RWPE2 (cell line): Measurements from ENCODE around the gene KIF26B.

Experiments
- ATAC-seq: fragments of 200-7000 bp; cut with Tn5 transposase; 3 replicates; pipeline ENCODE4 v1.9.1; 2021; ENCODE audit warnings: low read depth
- DNase-seq: peaks from one replicate; pipeline ENCODE4 v3.0.0-alpha.2; 2020; ENCODE audit warnings: low spot score
- H3K27ac ChIP-seq: fragments of 450-650 bp; 2 replicates; pipeline ENCODE4 v1.5.1; 2017; ENCODE audit warnings: mild to moderate bottlenecking; ENCODE audit not compliant: poor library complexity, severe bottlenecking
- H3K27me3 ChIP-seq: fragments of 250-450 bp; sonication (Bioruptor Pico); 2 replicates; pipeline ENCODE4 v1.5.1; 2021; ENCODE audit warnings: mild to moderate bottlenecking, moderate library complexity; ENCODE audit not compliant: insufficient read depth, poor library complexity, severe bottlenecking
- H3K36me3 ChIP-seq: fragments of 250-450 bp; sonication (Bioruptor Pico); 2 replicates; pipeline ENCODE4 v1.5.1; 2020; ENCODE audit warnings: low read depth, mild to moderate bottlenecking, moderate library complexity
- H3K4me1 ChIP-seq: fragments of 250-450 bp; sonication (Bioruptor Pico); 2 replicates; pipeline ENCODE4 v1.5.1; 2021; ENCODE audit warnings: mild to moderate bottlenecking, moderate library complexity; ENCODE audit not compliant: insufficient read depth, poor library complexity, severe bottlenecking
- H3K4me3 ChIP-seq: fragments of 250-450 bp; sonication (Bioruptor Pico); 2 replicates; pipeline ENCODE4 v1.5.1; 2021; ENCODE audit warnings: mild to moderate bottlenecking, moderate library complexity; ENCODE audit not compliant: severe bottlenecking
- H3K9me3 ChIP-seq: fragments of 250-450 bp; sonication (Bioruptor Pico); 2 replicates; pipeline ENCODE4 v1.5.1; 2021; ENCODE audit warnings: mild to moderate bottlenecking, moderate library complexity; ENCODE audit not compliant: severe bottlenecking
- CTCF ChIP-seq: fragments of 450-650 bp; IDR thresholded peaks from one replicate; pipeline ENCODE4 v1.5.1; 2017; ENCODE audit warnings: mild to moderate bottlenecking, moderate library complexity; ENCODE audit not compliant: poor library complexity, severe bottlenecking

Gene KIF26B

GRCh38 chr1:245715970-245716369 lies 561.2 kb downstream of the KIF26B start:
- no peaks in the 10 kb centered on the region for H3K9me3 ChIP-seq
- no peaks in the 10 kb centered on the region for H3K36me3 ChIP-seq
- no peak overlapping the region for H3K4me3 ChIP-seq
- no peak for TF ChIP-seq CTCF
- H3K27ac ChIP-seq = no peak overlapping the region
- no peaks in the 10 kb centered on the region for H3K4me1 ChIP-seq
- no peak for DNase-seq
- no peaks in the 10 kb centered on the region for H3K27me3 ChIP-seq
- peak; percentile 87 for ATAC-seq

GRCh38 chr1:245716561-245716960 lies 561.8 kb downstream of the KIF26B start:
- no peaks in the 10 kb centered on the region for H3K36me3 ChIP-seq
- H3K4me1 ChIP-seq = no peaks in the 10 kb centered on the region
- ATAC-seq = no peak
- no peaks in the 10 kb centered on the region for H3K9me3 ChIP-seq
- H3K27ac ChIP-seq = no peak overlapping the region
- TF ChIP-seq CTCF = no peak
- H3K4me3 ChIP-seq = no peak overlapping the region
- DNase-seq = no peak
- no peaks in the 10 kb centered on the region for H3K27me3 ChIP-seq

GRCh38 chr1:245717611-245718010 lies 562.8 kb downstream of the KIF26B start:
- H3K4me1 ChIP-seq = no peaks in the 10 kb centered on the region
- no peak overlapping the region for H3K4me3 ChIP-seq
- DNase-seq (no peak), ATAC-seq (no peak)
- H3K27me3 ChIP-seq = no peaks in the 10 kb centered on the region
- no peak overlapping the region for H3K27ac ChIP-seq
- H3K36me3 ChIP-seq = no peaks in the 10 kb centered on the region
- no peak for TF ChIP-seq CTCF
- H3K9me3 ChIP-seq = no peaks in the 10 kb centered on the region

GRCh38 chr1:245718123-245718522 lies 563.3 kb downstream of the KIF26B start:
- no peaks in the 10 kb centered on the region for H3K4me1 ChIP-seq
- H3K27me3 ChIP-seq = no peaks in the 10 kb centered on the region
- no peak overlapping the region for H3K4me3 ChIP-seq
- no peak overlapping the region for H3K27ac ChIP-seq
- H3K36me3 ChIP-seq = no peaks in the 10 kb centered on the region
- no peaks in the 10 kb centered on the region for H3K9me3 ChIP-seq
- no peak for DNase-seq
- TF ChIP-seq CTCF = no peak
- ATAC-seq = no peak

GRCh38 chr1:245718951-245719350 lies 564.2 kb downstream of the KIF26B start:
- no peak overlapping the region for H3K4me3 ChIP-seq
- no peak for TF ChIP-seq CTCF
- no peak for DNase-seq
- no peak for ATAC-seq
- no peak overlapping the region for H3K27ac ChIP-seq
- no peaks in the 10 kb centered on the region for H3K36me3 ChIP-seq
- no peaks in the 10 kb centered on the region for H3K4me1 ChIP-seq
- H3K9me3 ChIP-seq = no peaks in the 10 kb centered on the region
- H3K27me3 ChIP-seq = no peaks in the 10 kb centered on the region
